GM13977 (cell line): ENCODE measurements around the gene SLC47A1.
"Not testable (repeated sequence)": the region's sequence is repeated elsewhere in the genome, so short reads cannot be mapped to it uniquely, and the experiment has no call there.

Source experiments
- DNase-seq: peaks from one replicate; pipeline ENCODE4 v3.0.0; 2012; ENCODE audit warnings: low spot score
- in situ Hi-C: fragments of 300-500 bp; cut with MboI; formaldehyde crosslinking; loops from one replicate; pipeline ENCODE4 v1.12.0; 2022; ENCODE audit warnings: low sequenced_read_pairs, low pct_unique_long_range_greater_than_20kb, mixed read lengths, inconsistent platforms; ENCODE audit not compliant: unreplicated experiment
- TF ChIP-seq, protein P1 (sequence below): IDR thresholded peaks from 2 replicates; pipeline ENCODE4 v1.5.1; 2012; ENCODE audit warnings: mild to moderate bottlenecking, control low read depth; ENCODE audit not compliant: insufficient read depth; ENCODE audit errors: extremely low read depth, missing control alignments

SLC47A1 gene

DNA sequence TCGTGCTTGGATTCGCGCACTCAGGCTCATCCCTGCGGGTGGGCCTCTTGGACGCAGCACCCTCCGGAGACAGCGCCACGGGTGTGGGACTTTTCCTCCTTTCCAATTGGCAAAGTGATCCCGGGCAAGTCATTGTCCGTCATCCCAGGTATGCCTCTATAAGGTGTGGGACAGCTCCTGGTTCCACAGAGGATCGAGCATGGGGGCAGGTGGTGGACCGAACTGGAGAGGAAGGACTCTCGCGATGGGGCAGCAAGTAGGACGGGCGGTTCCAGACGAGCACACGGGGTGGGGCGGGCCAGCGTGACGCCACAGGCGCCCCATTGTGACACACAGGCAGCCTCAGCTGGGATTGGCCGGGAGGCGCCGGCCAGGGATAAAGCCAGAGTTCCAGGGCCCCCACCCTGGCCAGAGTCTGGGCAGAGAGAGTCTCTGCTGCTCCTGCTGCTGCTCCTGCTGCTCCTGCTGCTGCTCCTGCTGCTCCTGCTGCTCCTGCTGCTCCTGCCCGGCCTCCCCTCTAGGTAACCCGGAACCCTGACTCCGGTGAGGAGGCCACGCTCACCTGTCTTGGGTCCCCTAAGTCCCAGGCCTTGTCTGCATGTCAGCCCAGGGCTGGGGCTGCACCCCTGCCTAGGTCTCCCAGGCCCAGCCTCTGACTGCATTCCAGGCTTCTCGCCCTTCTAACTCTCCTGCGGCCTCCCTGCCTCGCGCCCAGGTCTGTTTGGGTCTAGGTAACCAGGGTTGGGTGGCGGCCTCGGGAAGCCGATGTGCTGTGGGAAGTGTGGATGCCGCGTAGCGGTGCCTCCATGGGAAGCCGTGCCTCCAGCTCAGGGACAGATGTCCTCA, 38.5 kb upstream of the SLC47A1 start:
- TF ChIP-seq, protein P1, sequence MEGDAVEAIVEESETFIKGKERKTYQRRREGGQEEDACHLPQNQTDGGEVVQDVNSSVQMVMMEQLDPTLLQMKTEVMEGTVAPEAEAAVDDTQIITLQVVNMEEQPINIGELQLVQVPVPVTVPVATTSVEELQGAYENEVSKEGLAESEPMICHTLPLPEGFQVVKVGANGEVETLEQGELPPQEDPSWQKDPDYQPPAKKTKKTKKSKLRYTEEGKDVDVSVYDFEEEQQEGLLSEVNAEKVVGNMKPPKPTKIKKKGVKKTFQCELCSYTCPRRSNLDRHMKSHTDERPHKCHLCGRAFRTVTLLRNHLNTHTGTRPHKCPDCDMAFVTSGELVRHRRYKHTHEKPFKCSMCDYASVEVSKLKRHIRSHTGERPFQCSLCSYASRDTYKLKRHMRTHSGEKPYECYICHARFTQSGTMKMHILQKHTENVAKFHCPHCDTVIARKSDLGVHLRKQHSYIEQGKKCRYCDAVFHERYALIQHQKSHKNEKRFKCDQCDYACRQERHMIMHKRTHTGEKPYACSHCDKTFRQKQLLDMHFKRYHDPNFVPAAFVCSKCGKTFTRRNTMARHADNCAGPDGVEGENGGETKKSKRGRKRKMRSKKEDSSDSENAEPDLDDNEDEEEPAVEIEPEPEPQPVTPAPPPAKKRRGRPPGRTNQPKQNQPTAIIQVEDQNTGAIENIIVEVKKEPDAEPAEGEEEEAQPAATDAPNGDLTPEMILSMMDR, result no peak
- in situ Hi-C loops, result no loop called here
- no peak for DNase-seq

DNA sequence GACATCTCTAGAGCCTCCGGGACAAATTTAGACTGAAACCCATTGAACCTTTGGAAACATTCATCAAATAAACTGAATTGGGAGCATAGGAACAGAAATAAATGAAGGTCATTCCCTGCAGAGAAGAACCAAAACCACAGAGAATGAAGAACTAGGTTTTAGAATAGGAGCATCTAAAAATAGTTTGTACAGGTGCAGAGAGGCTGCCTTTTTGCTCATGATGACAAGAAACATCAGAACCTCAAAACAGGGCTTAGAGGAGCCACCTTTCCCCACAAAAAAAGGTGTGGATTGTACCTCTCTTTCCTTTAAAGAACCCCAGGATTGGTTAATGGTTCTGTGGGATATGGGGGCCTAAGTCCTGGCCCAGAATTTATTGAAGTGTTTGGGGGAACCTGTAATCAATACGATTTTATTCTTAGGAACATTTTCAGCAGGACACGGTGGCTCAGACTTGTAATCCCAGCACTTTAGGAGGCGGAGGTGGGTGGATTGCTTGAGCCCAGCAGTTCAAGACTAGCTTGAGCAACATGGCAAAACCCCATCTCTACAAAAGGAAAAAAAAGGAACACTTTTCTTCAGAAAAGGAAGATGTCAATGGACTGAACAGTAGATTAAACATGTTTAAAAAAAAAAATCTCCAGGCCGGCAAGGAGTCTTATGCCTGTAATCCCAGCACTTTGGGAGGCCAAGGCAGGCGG, 37.7 kb upstream of the SLC47A1 start:
- no peak for DNase-seq
- in situ Hi-C loops, result no loop called here
- TF ChIP-seq, protein P1, result no peak

DNA sequence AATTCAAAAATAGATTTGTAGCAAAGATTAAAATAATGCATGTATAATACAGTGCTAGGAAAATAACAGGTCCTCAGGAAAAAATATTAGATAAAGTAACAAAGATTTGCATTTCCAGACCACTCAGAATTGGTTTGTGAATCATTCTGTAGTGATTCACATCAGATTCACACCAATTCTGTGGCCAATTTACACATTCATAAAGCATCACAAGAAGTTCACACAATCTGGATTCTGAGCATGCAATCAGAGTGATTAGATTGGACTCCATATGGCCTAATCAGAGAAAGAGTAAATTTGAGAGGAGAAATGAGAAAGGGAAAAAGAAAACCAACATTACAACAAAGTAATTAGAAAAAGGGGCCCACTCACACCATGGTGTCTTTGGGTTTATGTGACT, 36.0 kb upstream of the SLC47A1 start:
- in situ Hi-C loops, result no loop called here
- DNase-seq, result no peak
- TF ChIP-seq, protein P1, result no peak

DNA sequence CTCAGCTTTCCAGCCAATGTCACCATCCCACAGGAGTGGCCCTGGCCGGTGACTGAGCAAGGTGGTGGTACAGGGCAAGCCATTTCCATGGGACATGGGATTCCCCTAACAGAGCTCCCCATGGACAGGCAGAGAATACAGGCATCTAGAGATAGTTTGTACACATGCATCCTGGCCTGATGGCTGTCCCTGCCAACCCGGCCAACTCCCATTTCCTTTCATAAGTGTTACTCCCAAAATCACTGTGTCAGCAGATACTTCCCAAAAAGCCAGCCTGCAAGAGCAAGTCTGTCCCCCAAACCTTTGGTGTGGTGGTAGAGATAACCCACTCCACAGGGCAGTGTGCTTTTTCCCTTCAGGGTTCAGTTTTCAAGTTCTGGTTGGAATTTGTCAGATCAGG, 32.4 kb upstream of the SLC47A1 start:
- DNase-seq, result no peak
- in situ Hi-C loops, result no loop called here
- TF ChIP-seq, protein P1, result no peak

DNA sequence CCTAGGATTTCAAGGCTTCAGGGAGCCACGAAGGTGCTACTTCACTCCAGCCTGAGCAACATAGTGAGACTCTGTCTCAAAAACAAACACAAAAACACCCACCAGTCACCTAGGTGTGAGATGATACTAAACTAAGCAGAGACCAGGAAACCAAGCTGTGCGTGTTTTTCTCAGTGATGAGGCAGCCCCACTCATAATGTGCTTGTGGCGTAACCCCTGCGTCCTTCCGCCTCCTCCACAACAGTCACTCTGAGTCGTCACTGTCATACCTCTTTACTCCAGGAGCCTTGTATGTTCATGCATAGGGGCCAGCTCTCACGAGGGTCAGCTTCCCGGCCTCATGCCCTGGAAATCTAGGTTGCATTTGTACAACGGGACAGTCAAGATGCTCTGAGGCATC, 31.1 kb upstream of the SLC47A1 start:
- DNase-seq, result no peak
- TF ChIP-seq, protein P1, result no peak
- in situ Hi-C loops, result no loop called here

DNA sequence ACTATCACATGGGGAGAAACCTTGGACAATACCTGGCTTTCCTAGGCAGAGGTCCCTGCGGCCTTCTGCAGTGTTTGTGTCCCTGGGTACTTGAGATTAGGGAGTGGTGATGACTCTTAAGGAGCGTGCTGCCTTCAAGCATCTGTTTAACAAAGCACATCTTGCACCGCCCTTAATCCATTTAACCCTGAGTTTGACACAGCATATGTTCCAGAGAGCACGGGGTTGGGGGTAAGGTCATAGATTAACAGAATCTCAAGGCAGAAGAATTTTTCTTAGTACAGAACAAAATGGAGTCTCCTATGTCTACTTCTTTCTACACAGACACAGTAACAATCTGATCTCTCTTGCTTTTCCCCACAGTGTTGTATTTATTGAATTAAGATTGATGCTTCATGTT, 28.1 kb upstream of the SLC47A1 start:
- in situ Hi-C loops, result not testable (repeated sequence)

DNA sequence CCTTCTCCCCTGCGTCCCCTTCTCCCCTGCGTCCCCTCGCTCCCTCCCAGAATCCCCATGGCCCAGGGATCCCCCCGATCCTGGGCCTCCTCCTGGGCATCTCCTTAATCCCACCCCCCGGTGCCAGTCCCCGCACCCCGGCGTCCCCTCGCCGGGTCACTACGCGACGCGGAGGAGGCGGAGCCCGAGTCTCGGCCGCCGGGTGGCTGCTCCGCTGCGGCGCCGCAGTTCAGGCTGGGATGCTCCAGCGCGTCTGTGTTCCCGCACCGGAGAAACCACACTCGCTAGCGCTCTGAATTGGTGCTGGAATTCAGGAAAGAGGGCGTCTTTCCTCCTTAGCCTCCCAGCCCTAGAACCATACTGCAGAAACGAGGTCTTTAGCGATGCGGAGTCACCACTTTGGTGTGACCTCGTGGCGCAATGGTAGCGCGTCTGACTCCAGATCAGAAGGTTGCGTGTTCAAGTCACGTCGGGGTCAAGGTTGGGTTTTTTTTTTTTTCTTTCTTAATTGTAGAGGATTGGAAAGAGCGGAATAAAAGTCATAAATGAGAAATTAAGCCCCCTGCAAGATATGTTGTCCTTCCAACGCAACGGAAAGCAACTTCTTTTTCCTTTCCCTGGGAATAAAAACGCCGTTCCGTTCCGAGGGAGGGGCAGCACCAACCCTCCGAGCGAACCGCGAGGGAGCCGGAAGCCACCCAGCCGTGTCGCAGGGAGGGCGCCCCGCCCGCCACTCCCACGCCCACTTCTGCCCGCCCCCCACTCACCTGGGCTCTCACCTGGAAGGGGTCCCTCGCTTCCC, 25.7 kb upstream of the SLC47A1 start:
- TF ChIP-seq, protein P1, result no peak
- in situ Hi-C loops, result no loop called here
- DNase-seq, result peak; percentile 87

More for the DNA sequence above, 28.1 kb upstream of the SLC47A1 start:
- not testable (repeated sequence) for DNase-seq
